BLaER1 treated with 17β-estradiol and CSF1 and Interleukin-3, amounts not matched to agents 10 nM and 100 nM (cell line): Measurements from ENCODE around the gene BRF1.

Experiments
- H3K27ac ChIP-seq, 11 experiments: shearing (Covaris generic); formaldehyde crosslinking; 2 replicates each; pipeline ENCODE4 v1.8.1; 2022
- H3K27me3 ChIP-seq, 11 experiments: shearing (Covaris generic); formaldehyde crosslinking; 2 replicates each; pipeline ENCODE4 v1.8.1; 2022
- H3K36me3 ChIP-seq, 11 experiments: shearing (Covaris generic); formaldehyde crosslinking; 2 replicates each; pipeline ENCODE4 v1.8.1; 2022
- H3K4me1 ChIP-seq, 10 experiments: shearing (Covaris generic); formaldehyde crosslinking; 2 replicates each; pipeline ENCODE4 v1.8.1; 2022
- H3K4me2 ChIP-seq, 11 experiments: shearing (Covaris generic); formaldehyde crosslinking; 2 replicates each; pipeline ENCODE4 v1.8.1; 2022
- H3K4me3 ChIP-seq, 10 experiments: shearing (Covaris generic); formaldehyde crosslinking; 2 replicates each; pipeline ENCODE4 v1.8.1; 2022
- H3K9ac ChIP-seq, 11 experiments: shearing (Covaris generic); formaldehyde crosslinking; 2 replicates each; pipeline ENCODE4 v1.8.1; 2022
- H3K9me3 ChIP-seq, 11 experiments: shearing (Covaris generic); formaldehyde crosslinking; replicated peaks in 1 of 11; 2 replicates each; pipeline ENCODE4 v1.8.1; 2022
- H4K20me1 ChIP-seq, 11 experiments: shearing (Covaris generic); formaldehyde crosslinking; 2 replicates each; pipeline ENCODE4 v1.8.1; 2022
- Cebpa-rat ChIP-seq, 11 experiments: shearing (Covaris generic); IDR thresholded peaks; 2 replicates each; pipeline ENCODE4 v1.8.1; 2022

BRF1 gene

DNA sequence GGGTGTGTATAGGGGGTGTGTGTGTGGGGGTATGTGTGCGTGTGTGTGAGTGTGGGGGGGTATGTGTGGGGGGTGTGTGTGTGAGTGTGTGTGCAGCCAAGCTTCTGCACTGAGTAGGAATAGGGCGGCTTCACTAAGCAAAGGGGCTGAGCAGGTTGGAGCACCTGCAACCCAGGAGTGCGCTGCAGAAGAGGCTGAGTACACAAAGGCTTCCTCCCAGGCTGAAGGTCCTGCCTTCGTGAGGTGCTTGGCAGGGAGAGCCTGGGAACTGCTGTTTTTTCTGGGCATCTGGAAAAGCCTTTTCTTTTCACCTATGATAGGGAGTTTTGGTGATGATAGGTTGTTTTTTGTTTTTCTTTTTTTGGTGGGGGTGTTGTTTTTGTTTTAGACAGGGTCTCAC, 113.7 kb downstream of the BRF1 start:
- Histone ChIP-seq H3K4me2 (no peak overlapping the region), H3K4me3 (no peak overlapping the region), H3K4me1 (peaks cover 8 to 47% (median 39%) of the 10 kb centered on the region in 10 experiments), H3K27me3 (peaks cover 0 to 15% (median 0%) of the 10 kb centered on the region in 11 experiments; a peak in 3 of 22 replicates), H3K9me3 (peaks cover 12 to 22% (median 19%) of the 10 kb centered on the region in 11 experiments), H3K9ac (no peak overlapping the region), H4K20me1 (peaks cover 0 to 5% (median 0%) of the 10 kb centered on the region in 11 experiments; a peak in 2 of 22 replicates), H3K36me3 (peaks cover 0 to 4% (median 0%) of the 10 kb centered on the region in 11 experiments; a peak in 1 of 22 replicates), H3K27ac (no peak overlapping the region)
- TF ChIP-seq Cebpa-rat (IDR thresholded peaks at IDR 0.05): no peak

DNA sequence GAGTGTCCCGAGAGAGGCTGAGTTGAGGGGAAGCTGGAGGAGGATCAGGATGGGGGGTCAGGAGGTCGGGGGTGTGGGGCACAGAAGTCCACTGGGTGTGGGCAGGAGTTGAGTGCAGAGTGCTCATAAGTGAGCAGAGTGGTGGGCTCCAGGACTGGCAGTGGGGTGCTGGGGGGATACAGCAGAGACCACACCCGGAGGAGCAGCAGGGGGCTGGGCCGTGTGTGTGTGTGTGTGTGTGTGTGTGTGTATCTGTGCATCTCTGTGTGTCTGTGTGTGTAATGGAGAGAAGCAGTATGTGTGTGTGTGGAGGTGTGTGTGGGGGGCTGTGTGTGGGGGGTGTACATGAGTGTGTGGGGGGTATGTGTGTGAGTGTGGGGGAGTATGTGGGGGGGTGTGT, 114.8 kb downstream of the BRF1 start:
- Histone ChIP-seq H3K27ac (no peak overlapping the region), H3K4me1 (peaks cover 16 to 47% (median 41%) of the 10 kb centered on the region in 10 experiments), H3K4me3 (no peak overlapping the region), H4K20me1 (peaks cover 0 to 5% (median 0%) of the 10 kb centered on the region in 11 experiments; a peak in 2 of 22 replicates), H3K9ac (no peak overlapping the region), H3K4me2 (no peak overlapping the region), H3K9me3 (peaks cover 12 to 22% (median 19%) of the 10 kb centered on the region in 11 experiments), H3K36me3 (peaks cover 0 to 4% (median 0%) of the 10 kb centered on the region in 11 experiments; a peak in 1 of 22 replicates), H3K27me3 (peaks cover 0 to 15% (median 0%) of the 10 kb centered on the region in 11 experiments; a peak in 3 of 22 replicates)
- no peak for TF ChIP-seq Cebpa-rat (IDR thresholded peaks at IDR 0.05)

DNA sequence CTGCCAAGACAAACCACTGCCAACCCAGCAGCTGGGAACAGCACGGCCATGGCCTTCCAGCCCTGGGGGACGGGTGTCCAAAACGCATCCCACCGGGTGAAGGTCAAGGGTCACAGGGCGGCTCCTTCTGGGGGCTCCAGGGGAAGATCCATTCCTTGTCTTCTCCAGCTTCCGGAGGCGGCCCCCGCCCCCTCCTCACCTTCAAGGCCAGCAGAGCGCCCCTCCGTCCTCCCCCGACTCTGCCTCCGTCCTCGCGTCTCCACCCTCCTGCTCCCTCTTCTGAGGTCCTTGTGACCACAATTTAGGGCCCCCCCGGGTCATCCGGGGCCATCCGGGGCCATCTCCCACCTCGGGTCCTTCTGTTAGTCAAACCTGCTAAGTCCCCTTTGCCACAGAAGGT, 115.8 kb downstream of the BRF1 start:
- Histone ChIP-seq H3K4me1 (peaks cover 21 to 51% (median 46%) of the 10 kb centered on the region in 10 experiments), H3K4me3 (no peak overlapping the region), H3K27me3 (peaks cover 0 to 15% (median 0%) of the 10 kb centered on the region in 11 experiments; a peak in 3 of 22 replicates), H3K4me2 (peak overlapping the region in 9 of 11 experiments; percentile 5 to 98 (median 51); a peak in 15 of 22 replicates), H4K20me1 (peaks cover 0 to 7% (median 3%) of the 10 kb centered on the region in 11 experiments; a peak in 11 of 22 replicates), H3K27ac (no peak overlapping the region), H3K36me3 (peaks cover 0 to 4% (median 0%) of the 10 kb centered on the region in 11 experiments; a peak in 1 of 22 replicates), H3K9ac (no peak overlapping the region), H3K9me3 (peaks cover 12 to 22% (median 19%) of the 10 kb centered on the region in 11 experiments)
- TF ChIP-seq Cebpa-rat (IDR thresholded peaks at IDR 0.05): no peak

- Histone ChIP-seq H4K20me1 (peaks cover 0 to 13% (median 8%) of the 10 kb centered on the region in 11 experiments; a peak in 16 of 22 replicates), H3K4me2 (peak overlapping the region in 9 of 11 experiments; percentile 5 to 98 (median 51); a peak in 16 of 22 replicates), H3K27me3 (peaks cover 0 to 15% (median 0%) of the 10 kb centered on the region in 11 experiments; a peak in 3 of 22 replicates), H3K27ac (no peak overlapping the region), H3K4me1 (peaks cover 27 to 57% (median 52%) of the 10 kb centered on the region in 10 experiments), H3K9me3 (peaks cover 12 to 22% (median 19%) of the 10 kb centered on the region in 11 experiments), H3K4me3 (no peak overlapping the region), H3K36me3 (peaks cover 0 to 4% (median 0%) of the 10 kb centered on the region in 11 experiments; a peak in 1 of 22 replicates), H3K9ac (no peak overlapping the region)
- no peak for TF ChIP-seq Cebpa-rat (IDR thresholded peaks at IDR 0.05)
These were observed 116.3 kb downstream of the BRF1 start for GRCh38 chr14:105184461-105184860.

DNA sequence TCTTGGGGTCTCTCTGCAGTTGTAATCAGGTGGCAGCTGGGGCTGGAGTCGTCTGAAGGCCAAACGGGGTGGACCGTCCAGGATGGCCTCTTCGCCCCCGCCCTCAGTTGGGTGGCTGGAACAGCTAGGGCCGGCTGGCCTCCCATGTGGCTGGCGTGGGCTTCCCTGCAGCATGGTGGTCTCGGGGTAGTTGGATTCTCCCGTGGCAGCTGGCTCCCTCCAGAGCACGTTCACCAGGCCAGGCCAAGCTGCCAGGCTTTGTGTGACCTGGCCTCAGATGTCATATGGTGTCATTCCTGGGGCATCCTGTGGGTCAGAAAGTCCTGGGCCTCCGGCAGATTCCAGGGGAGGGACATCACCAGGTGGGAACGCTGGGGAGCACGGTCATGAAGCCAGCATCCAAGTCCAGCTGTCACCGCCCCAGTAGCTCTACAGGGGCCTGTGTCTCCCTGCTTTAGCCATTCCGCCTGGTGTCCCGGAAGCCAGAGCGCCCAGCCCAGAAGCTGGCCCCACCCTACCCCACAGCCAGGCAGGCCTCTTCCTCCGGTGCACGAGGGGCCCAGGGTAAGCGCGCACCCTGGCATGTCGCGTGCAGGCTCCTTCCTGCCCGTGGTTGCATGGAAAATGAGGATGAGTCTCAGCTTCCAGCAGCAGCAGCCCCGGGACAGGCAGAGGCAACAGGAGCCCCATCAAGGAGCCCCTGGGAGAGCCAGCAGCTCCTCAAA, 118.3 kb downstream of the BRF1 start:
- Histone ChIP-seq H3K27ac (peak overlapping the region in 3 of 11 experiments; percentile 11 to 27 (median 15); a peak in 2 of 22 replicates), H4K20me1 (peaks cover 7 to 32% (median 28%) of the 10 kb centered on the region in 11 experiments; a peak in 17 of 22 replicates), H3K4me1 (peaks cover 46 to 77% (median 72%) of the 10 kb centered on the region in 10 experiments), H3K4me3 (no peak overlapping the region; a peak in 1 of 20 replicates), H3K9ac (peak overlapping the region in 8 of 11 experiments; percentile 7 to 44 (median 31); a peak in 9 of 22 replicates), H3K9me3 (peaks cover 0 to 3% (median 1%) of the 10 kb centered on the region in 11 experiments; a peak in 10 of 22 replicates), H3K36me3 (no peaks in the 10 kb centered on the region), H3K4me2 (peak overlapping the region; percentile 74 to 98 (median 82)), H3K27me3 (peaks cover 0 to 15% (median 0%) of the 10 kb centered on the region in 11 experiments; a peak in 3 of 22 replicates)
- no peak for TF ChIP-seq Cebpa-rat (IDR thresholded peaks at IDR 0.05)

- H3K9ac ChIP-seq: peak overlapping the region in 7 of 11 experiments; percentile 44 to 76 (median 72); a peak in 9 of 22 replicates
- H3K27ac ChIP-seq: peak overlapping the region in 3 of 11 experiments; percentile 46 to 69 (median 65); a peak in 3 of 22 replicates
- H3K9me3 ChIP-seq: no peaks in the 10 kb centered on the region
- peaks cover 11 to 39% (median 31%) of the 10 kb centered on the region in 11 experiments; a peak in 17 of 22 replicates for H4K20me1 ChIP-seq
- H3K4me3 ChIP-seq: peak overlapping the region; percentile 55 to 72 (median 61)
- peaks cover 0 to 16% (median 0%) of the 10 kb centered on the region in 11 experiments; a peak in 3 of 22 replicates for H3K27me3 ChIP-seq
- H3K4me2 ChIP-seq: peak overlapping the region; percentile 74 to 98 (median 82)
- no peak for TF ChIP-seq Cebpa-rat (IDR thresholded peaks at IDR 0.05)
- H3K36me3 ChIP-seq: no peaks in the 10 kb centered on the region
- peaks cover 53 to 84% (median 79%) of the 10 kb centered on the region in 10 experiments for H3K4me1 ChIP-seq
These were observed 119.1 kb downstream of the BRF1 start for GRCh38 chr14:105181549-105182295.

- H3K36me3 ChIP-seq: no peaks in the 10 kb centered on the region
- H3K27ac ChIP-seq: peak within 1 kb of the TSS in 9 of 11 experiments; percentile 29 to 70 (median 61); a peak in 15 of 22 replicates
- no peak for TF ChIP-seq Cebpa-rat (IDR thresholded peaks at IDR 0.05)
- peak within 1 kb of the TSS; percentile 86 to 100 (median 96) for H3K4me2 ChIP-seq
- H3K9ac ChIP-seq: peak within 1 kb of the TSS; percentile 63 to 76 (median 72); a peak in 21 of 22 replicates
- H3K27me3 ChIP-seq: peaks cover 0 to 18% (median 0%) of the 10 kb centered on the region in 11 experiments; a peak in 3 of 22 replicates
- no peaks in the 10 kb centered on the region for H3K9me3 ChIP-seq
- peaks cover 11 to 48% (median 34%) of the 10 kb centered on the region in 11 experiments; a peak in 17 of 22 replicates for H4K20me1 ChIP-seq
- H3K4me3 ChIP-seq: peak within 1 kb of the TSS; percentile 55 to 72 (median 61)
- peaks cover 62 to 93% (median 88%) of the 10 kb centered on the region in 10 experiments for H3K4me1 ChIP-seq
These were observed 119.9 kb downstream of the BRF1 start, which contains the start of gene NUDT14 for GRCh38 chr14:105180592-105181548. Gene NUDT14 (minus strand): TSS chr14:105181312. CDS start chr14:105181209, 103 bp downstream.
